Osteocyte (in vitro differentiated cells): ENCODE results near the gene NSMCE1. TPM values are rescaled to one million over a fixed set of nuclear protein-coding genes. Genes with fewer than 3 reads are reported as not detected.

ENCODE experiments used
- DNase-seq: peaks from one replicate; pipeline ENCODE4 v3.0.0; 2021; ENCODE audit warnings: mixed read lengths; ENCODE audit not compliant: unreplicated experiment; ENCODE audit errors: extremely low spot score
- H3K27ac Mint-ChIP-seq: one replicate; pipeline ENCODE4 v1.8.0; 2021; ENCODE audit warnings: mild to moderate bottlenecking, mixed read lengths; ENCODE audit not compliant: unreplicated experiment
- H3K27me3 Mint-ChIP-seq: one replicate; pipeline ENCODE4 v1.8.0; 2021; ENCODE audit warnings: mixed read lengths; ENCODE audit not compliant: unreplicated experiment
- H3K36me3 Mint-ChIP-seq: one replicate; pipeline ENCODE4 v1.8.0; 2021; ENCODE audit warnings: mixed read lengths; ENCODE audit not compliant: unreplicated experiment
- H3K4me1 Mint-ChIP-seq: one replicate; pipeline ENCODE4 v1.8.0; 2021; ENCODE audit warnings: mixed read lengths; ENCODE audit not compliant: unreplicated experiment
- H3K4me3 Mint-ChIP-seq: one replicate; pipeline ENCODE4 v1.8.0; 2021; ENCODE audit warnings: mild to moderate bottlenecking, moderate library complexity, mixed read lengths; ENCODE audit not compliant: unreplicated experiment
- H3K9me3 Mint-ChIP-seq: one replicate; pipeline ENCODE4 v1.8.0; 2021; ENCODE audit warnings: mixed read lengths; ENCODE audit not compliant: unreplicated experiment
- total RNA-seq: library from RNA; stranded (reverse); gene quantifications from 2 replicates; pipeline ENCODE4 v1.2.1, GENCODE V29; 2021
- TF ChIP-seq, protein P1 (sequence below): fragments of 200-600 bp; sonication (generic); IDR thresholded peaks from 2 replicates; pipeline ENCODE4 v1.5.0; 2021; ENCODE audit warnings: antibody characterized with exemption, mild to moderate bottlenecking, moderate library complexity

NSMCE1 gene
- total RNA-seq, 1 donor from 2014 or later, result 28.3 TPM

DNA sequence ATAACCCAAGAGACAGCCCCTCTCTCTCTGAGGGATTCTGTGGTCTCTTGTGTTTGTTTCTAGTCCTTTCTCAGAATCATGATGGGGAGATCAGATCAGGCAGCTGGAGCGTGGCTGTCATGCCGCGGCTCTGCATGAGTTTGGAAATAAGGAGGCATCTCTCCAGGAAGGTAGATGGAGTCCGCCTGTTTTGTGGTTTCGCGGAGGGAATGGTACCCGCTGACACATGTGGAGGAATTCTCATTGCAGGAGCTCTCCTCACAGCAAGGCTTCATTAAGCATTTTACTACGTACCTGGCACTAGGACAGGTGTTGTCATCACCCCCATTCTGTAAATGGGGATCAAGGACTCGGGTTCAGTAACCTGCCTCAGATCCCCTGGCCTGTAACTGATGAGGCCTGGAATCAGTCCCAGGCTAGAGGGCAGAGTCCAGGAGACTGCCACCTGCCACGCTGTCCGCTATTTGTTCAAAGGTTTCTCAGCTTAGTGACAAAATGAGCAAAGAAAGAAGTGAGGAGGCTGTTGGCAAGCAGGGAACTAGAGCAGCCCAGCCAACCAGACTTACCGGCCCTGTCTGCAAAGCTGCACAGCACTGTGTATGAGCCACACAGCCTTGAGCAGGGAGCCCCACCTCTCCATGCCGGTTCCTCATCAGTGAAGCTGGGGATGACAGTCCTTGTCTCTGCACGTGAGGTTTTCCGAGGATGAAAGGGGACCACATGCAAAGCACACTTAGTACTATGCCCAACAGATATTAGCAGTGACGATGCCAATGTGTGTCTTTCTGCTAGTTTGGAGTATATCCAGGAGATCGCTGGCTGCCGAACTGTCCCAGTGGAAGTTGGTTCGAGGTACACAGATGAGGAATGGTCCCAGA is 54.2 kb downstream of the NSMCE1 start:
- TF ChIP-seq, protein P1, sequence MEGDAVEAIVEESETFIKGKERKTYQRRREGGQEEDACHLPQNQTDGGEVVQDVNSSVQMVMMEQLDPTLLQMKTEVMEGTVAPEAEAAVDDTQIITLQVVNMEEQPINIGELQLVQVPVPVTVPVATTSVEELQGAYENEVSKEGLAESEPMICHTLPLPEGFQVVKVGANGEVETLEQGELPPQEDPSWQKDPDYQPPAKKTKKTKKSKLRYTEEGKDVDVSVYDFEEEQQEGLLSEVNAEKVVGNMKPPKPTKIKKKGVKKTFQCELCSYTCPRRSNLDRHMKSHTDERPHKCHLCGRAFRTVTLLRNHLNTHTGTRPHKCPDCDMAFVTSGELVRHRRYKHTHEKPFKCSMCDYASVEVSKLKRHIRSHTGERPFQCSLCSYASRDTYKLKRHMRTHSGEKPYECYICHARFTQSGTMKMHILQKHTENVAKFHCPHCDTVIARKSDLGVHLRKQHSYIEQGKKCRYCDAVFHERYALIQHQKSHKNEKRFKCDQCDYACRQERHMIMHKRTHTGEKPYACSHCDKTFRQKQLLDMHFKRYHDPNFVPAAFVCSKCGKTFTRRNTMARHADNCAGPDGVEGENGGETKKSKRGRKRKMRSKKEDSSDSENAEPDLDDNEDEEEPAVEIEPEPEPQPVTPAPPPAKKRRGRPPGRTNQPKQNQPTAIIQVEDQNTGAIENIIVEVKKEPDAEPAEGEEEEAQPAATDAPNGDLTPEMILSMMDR, result no peak
- no peaks in the 10 kb centered on the region for H3K9me3 Mint-ChIP-seq
- H3K27me3 Mint-ChIP-seq, result no peaks in the 10 kb centered on the region
- no peak for DNase-seq
- H3K36me3 Mint-ChIP-seq, result peaks cover 8% of the 10 kb centered on the region
- peaks cover 4% of the 10 kb centered on the region for H3K4me1 Mint-ChIP-seq
- H3K27ac Mint-ChIP-seq, result no peak overlapping the region
- no peak overlapping the region for H3K4me3 Mint-ChIP-seq

DNA sequence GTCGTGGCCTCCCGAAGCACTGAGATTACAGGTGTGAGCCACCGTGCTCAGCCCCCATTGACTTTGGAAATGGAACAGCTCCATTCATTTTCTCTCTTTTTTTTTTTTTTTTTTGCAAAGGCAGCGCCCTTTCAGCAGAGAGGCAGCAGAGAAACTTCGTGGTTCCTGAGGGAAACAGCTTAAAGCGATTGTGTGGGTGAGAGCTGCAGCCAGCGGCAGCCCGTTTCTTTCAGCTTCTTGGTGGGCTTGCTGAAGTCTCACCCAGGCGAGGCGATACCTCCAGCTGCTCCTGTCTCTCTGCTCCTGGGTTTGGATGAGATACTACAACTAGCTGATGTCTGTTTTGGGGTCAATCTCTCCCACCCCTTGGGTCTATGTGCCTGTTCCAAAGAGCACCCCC is 57.5 kb downstream of the NSMCE1 start:
- Mint-ChIP-seq H3K9me3 (no peaks in the 10 kb centered on the region), H3K27me3 (no peaks in the 10 kb centered on the region), H3K4me1 (no peaks in the 10 kb centered on the region)

DNA sequence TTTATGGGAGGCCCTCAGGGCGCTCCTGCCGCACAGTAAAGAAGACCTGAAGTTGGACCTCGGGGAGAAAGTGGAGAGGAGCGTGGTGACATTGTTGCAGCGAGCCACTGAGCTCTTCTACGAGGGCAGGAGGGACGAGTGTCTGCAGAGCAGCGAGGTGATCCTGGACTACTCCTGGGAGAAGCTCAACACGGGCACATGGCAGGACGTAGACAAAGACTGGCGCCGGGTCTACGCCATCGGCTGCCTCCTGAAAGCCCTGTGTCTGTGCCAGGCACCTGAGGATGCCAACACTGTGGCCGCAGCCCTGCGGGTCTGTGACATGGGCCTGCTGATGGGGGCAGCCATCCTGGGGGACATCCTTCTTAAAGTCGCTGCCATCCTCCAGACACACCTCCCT is 58.4 kb downstream of the NSMCE1 start:
- Mint-ChIP-seq H3K4me1 (no peaks in the 10 kb centered on the region), H3K36me3 (peaks cover 6% of the 10 kb centered on the region), H3K4me3 (no peak overlapping the region), H3K9me3 (no peaks in the 10 kb centered on the region), H3K27me3 (no peaks in the 10 kb centered on the region), H3K27ac (no peak overlapping the region)
- no peak for DNase-seq
- TF ChIP-seq, protein P1, result no peak

More for the DNA sequence above, 57.5 kb downstream of the NSMCE1 start:
- DNase-seq, result no peak
- TF ChIP-seq, protein P1, result no peak
- Mint-ChIP-seq H3K27ac (no peak overlapping the region), H3K36me3 (peaks cover 8% of the 10 kb centered on the region), H3K4me3 (no peak overlapping the region)

GRCh38 chr16:27209591-27209990 is 59.0 kb downstream of the NSMCE1 start:
- Mint-ChIP-seq H3K27me3 (no peaks in the 10 kb centered on the region), H3K4me1 (peaks cover under 1% of the 10 kb centered on the region), H3K4me3 (no peak overlapping the region), H3K36me3 (peaks cover 4% of the 10 kb centered on the region), H3K9me3 (no peaks in the 10 kb centered on the region), H3K27ac (no peak overlapping the region)
- TF ChIP-seq, protein P1, result no peak
- DNase-seq, result no peak

DNA sequence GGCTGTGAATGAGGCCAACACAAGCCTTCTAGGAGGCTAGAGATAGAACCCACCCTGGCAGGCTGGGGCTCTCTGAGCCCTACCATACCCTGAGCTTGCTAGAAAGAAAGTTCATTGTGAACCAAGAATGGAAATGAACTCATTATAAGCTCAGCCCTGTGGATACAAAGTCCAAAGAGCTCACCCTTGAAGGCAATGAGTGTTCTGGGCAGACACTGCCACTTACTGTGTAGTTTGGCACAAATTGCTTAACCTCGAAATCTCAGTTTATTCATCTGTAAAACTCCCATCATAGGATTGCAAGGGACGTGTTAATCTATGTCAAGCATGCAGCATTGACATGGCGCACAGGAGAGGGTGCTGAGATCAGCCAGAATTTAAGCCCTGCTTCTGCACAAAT is 59.8 kb downstream of the NSMCE1 start:
- Mint-ChIP-seq H3K36me3 (peaks cover 4% of the 10 kb centered on the region), H3K4me1 (peaks cover 7% of the 10 kb centered on the region), H3K27ac (no peak overlapping the region), H3K27me3 (no peaks in the 10 kb centered on the region), H3K4me3 (no peak overlapping the region), H3K9me3 (no peaks in the 10 kb centered on the region)
- TF ChIP-seq, protein P1, result no peak
- no peak for DNase-seq
